Stimulated activated naive CD8-positive, alpha-beta T cell treated with anti-CD3 and anti-CD28 coated beads, Interleukin-15, Interleukin-2, amounts not matched to agents 100 U/mL and 50 U/mL, for 24 hours (primary cell): Measurements from ENCODE around the gene PCBP3.

ENCODE experiments used
- ATAC-seq: fragments of 150-1000 bp; cut with Tn5 transposase; one replicate; pipeline ENCODE4 v1.10.0; 2021
- DNase-seq: peaks from one replicate; pipeline ENCODE4 v3.0.0; 2021

Gene PCBP3

DNA sequence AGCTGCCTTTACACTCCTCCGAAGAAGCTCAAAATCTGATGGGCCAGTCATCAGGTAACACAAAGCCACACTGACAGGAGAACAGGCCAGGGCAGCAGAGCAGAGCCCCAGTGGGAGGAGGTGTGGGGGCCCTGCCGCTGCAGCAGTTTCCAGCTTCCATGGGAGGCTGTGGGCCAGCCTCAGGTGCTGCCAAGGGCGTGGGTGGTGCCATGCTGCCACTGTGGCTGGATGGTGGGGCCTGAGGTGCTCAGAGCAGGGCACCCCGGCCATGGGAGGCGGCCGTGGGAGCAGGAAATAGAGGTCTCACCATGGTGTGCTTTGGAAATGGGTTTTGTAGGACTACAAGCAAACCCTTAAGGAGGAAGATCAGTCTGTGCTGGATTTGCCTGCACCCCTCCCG, 287.3 kb downstream of the PCBP3 start:
- DNase-seq (no peak), ATAC-seq (no peak)

DNA sequence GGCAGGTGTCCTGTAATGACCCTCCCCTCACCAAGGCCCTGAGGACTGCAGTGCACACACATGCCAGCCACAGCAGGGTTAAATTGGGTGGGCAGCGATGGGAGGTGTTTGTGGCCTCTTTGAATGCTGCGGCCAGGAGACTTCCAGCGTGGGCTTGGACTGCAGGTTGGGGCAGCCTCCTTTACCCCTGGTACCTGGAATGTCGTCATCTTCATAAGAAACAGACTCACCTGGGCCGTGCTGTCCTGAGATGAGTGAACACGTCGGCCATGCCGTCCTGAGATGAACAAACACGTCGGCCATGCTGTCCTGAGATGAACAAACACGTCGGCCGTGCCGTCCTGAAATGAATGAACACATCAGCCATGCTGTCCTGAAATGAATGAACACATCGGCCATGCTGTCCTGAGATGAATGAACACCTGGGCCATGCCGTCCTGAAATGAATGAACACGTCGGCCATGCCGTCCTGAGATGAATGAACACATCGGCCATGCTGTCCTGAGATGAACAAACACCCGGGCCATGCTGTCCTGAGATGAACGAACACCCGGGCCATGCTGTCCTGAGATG, 288.0 kb downstream of the PCBP3 start:
- no peak for DNase-seq
- ATAC-seq = no peak

DNA sequence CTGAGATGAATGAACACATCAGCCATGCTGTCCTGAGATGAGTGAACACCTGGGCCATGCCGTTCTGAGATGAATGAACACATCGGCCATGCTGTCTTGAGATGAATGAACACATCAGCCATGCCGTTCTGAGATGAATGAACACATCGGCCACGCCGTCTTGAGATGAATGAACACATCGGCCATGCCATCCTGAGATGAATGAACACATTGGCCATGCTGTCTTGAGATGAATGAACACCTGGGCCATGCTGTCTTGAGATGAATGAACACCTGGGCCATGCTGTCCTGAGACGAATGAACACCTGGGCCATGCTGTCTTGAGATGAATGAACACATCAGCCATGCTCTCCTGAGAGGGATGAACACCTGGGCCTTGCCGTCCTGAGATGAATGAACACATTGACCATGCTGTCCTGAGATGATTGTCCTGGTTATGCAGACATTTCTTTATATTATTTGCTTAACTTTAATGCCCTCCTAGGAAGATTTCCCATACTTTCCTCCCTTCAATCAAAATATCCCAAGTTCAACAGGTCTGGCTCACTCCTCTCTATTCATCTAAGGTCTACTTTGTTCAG, 289.5 kb downstream of the PCBP3 start:
- ATAC-seq = no peak
- no peak for DNase-seq

DNA sequence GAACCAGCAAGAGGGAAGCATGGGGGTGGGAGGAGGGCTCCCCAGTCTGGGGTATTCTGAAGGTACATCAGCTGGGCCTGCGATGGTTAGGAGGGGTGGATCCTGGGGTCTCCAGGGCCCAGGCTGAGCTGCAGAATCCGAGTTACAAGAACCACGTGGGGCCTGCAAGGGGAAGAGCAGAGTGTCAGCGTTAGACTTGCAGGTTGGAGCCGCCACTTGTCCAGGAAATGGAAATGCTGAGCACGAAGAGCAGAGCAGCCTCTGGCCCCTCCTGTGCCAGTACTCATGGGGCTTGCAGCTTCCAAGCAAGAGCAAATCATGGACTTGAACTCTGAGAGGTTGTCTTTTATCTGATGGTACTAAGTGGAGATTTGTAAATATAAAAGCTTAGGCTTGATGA, 290.6 kb downstream of the PCBP3 start:
- no peak for ATAC-seq
- DNase-seq = no peak

- DNase-seq (no peak), ATAC-seq (no peak)
Measured at GRCh38 chr21:45934554-45934953, 291.0 kb downstream of the PCBP3 start.

DNA sequence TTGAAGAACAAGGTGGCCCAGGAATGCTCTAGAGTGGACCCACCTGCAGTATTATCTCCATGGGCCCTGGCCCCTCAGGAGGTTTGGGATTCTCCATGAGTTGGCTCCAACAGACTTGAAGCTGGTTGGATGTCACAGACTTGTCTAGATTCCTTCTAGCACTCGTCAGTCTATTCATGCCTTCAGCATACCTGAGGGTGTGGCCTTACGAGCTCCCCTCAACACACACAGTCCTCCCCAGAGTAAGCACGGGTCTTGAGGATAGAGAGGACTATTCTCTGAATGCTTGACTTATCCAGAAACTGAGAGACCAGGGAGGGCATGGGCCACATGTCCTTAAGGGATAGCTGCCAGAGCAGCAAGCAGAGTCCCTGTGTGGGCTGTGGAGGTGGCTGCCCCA, 292.1 kb downstream of the PCBP3 start:
- DNase-seq (no peak), ATAC-seq (no peak)

- ATAC-seq = no peak
- no peak for DNase-seq
Measured at GRCh38 chr21:45937721-45938452, 294.4 kb downstream of the PCBP3 start.

DNA sequence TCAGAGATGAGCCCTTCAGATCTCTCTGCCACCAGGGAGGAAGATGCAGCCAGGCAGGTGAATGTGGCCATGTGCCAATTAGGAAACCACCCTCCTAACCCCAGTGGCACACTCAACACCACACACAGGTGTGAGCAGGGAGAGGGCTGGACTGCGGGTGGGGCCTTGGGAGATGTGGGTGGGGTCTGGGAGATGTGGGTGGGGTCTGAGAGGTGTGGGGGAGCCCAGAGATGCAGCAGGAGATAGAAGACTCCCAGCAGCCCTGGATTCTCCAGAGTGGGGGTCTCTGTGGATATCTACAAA, 294.9 kb downstream of the PCBP3 start:
- ATAC-seq = no peak
- no peak for DNase-seq

GRCh38 chr21:45938811-45939520, 295.4 kb downstream of the PCBP3 start:
- ATAC-seq (no peak), DNase-seq (no peak)

DNA sequence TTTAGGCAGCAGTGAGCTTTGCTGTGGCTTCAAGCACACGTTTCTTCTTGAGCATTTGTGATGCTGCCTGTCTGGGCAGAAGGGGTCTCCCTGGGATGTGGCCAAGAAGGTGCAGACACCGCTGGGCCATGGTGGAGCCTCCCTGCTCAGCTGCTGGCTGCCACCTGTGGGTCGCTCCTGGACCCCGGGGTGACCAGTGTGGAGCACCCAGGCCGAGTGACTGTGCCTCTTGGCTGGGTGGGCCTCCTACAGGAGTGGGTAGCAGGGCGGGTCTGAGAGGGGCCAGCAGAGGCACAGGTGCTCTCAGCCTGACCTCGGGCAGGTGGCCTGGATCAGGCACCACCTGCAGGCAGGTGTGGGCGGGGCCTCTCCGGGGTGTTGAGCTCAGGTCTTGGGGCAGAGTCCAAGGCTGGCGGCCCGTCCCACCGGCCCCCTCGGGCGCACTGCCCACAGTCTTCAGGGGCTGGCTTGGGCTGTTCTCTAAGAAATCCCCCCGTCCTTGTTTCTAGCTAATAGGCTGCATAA, 296.1 kb downstream of the PCBP3 start:
- ATAC-seq (no peak), DNase-seq (no peak)

- ATAC-seq = no peak
- DNase-seq = no peak
Measured at GRCh38 chr21:45940091-45940490, 296.6 kb downstream of the PCBP3 start.

GRCh38 chr21:45940621-45941337, 297.3 kb downstream of the PCBP3 start:
- ATAC-seq (no peak), DNase-seq (no peak)

- no peak for ATAC-seq
Measured at GRCh38 chr21:45941338-45941710, 297.8 kb downstream of the PCBP3 start.

DNA sequence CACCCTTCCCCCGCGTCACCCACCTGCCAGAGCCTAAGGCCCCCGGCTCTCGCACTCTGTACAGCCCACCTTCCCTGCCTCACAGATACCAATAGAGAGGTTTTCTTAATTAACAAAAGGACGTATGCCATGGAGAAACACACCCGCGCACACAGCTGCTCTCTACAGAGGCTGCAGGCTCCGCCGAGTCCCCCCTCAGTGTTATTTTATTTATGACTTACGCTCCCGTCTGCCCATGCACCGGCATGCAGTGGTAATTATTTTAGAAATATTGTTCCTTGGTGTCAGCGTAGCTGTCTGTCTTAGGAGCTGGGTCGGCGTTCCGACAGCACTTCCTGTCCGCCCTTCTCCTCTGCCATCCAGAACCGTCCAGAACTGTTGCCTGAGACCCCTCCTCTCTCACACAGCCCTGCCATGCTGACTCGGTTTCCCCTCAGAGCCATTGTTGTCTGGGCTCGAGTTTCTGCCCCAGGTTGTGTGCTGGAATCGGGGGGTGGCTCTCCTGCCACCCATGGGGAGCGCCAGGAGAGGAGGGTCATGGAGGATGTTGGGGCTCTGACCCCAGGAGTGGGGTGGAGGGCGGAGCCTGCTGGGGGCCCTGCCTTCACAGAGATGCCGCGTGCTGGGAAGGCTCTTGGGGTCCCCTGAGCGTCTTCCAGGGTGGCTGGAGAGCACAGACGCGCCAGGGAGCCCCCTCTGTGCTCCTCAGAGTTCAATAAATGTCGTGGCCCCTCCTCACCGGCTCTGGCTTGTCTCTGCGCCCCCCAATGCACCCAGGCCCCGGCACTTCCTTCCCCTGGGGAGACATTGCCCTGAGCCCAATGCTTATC, 298.4 kb downstream of the PCBP3 start:
- no peak for ATAC-seq
- no peak for DNase-seq

More at GRCh38 chr21:45941338-45941710, 297.8 kb downstream of the PCBP3 start:
- no peak for DNase-seq

- ATAC-seq = no peak
- no peak for DNase-seq
Measured at GRCh38 chr21:45942755-45943629, 299.5 kb downstream of the PCBP3 start.

- DNase-seq = no peak
- no peak for ATAC-seq
Measured at GRCh38 chr21:45943630-45944540, 300.4 kb downstream of the PCBP3 start.

DNA sequence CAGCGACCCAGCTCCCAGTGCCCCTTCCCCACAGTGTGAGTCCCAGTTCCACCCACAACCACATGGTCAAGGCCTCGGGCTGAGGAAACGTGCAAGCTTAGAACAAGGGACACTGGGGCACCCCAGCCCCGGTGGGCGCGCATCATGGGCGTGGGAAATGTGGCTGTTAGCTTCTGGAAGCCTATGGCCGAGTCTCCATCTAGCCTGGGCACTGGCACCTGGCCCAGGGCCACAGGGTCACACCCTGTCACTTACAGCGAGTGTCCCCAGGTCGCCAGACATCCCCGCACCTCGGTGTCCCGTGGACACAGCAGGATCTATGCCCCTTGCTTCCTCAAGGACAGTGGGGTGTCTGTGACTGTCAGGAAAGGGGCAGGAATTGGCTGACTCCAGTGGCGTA, 301.1 kb downstream of the PCBP3 start:
- ATAC-seq = no peak

GRCh38 chr21:45945066-45945867, 301.7 kb downstream of the PCBP3 start:
- no peak for DNase-seq
- no peak for ATAC-seq

More for the DNA sequence above, 301.1 kb downstream of the PCBP3 start:
- DNase-seq = no peak

GRCh38 chr21:45945868-45946210, 302.3 kb downstream of the PCBP3 start:
- ATAC-seq (no peak), DNase-seq (no peak)
